Kidney (tissue), 14 donors: ENCODE measurements around the gene GABPB1. TPM values are rescaled to one million over a fixed set of nuclear protein-coding genes. Genes with fewer than 3 reads are reported as not detected.

Experiments used
- DNase-seq, 5 donors: peaks; one replicate each; pipeline ENCODE4 v3.0.0-alpha.2; 2013 to 2020
- FAIRE-seq: peaks from 2 replicates; lab custom pipeline; 2012; peaks lifted over from hg19 to GRCh38; lab: Jason Lieb, UNC
- H3K27ac ChIP-seq, 2 donors: one replicate each; pipeline ENCODE4 v1.7.0; 2013; ENCODE audit warnings: low read depth in 2 of 2, low read length in 2 of 2, inconsistent platforms in 1 of 2
- H3K27me3 ChIP-seq: one replicate; pipeline ENCODE4 v1.7.1; 2013; ENCODE audit warnings: low read length, inconsistent platforms; ENCODE audit not compliant: control insufficient read depth, insufficient read depth
- H3K36me3 ChIP-seq, 3 donors: one replicate each; pipeline versions ENCODE4 v1.7.0 to v1.7.1; 2013; ENCODE audit warnings: low read length in 3 of 3, control low read depth in 1 of 3, inconsistent platforms in 1 of 3; ENCODE audit not compliant: insufficient read depth in 3 of 3, control insufficient read depth in 2 of 3
- H3K4me1 ChIP-seq, 3 donors: one replicate each; pipeline versions ENCODE4 v1.7.0 to v1.7.1; 2013; ENCODE audit warnings: low read length in 3 of 3, inconsistent platforms in 1 of 3, low read depth in 1 of 3; ENCODE audit not compliant: control insufficient read depth in 2 of 3, insufficient read depth in 2 of 3
- H3K4me3 ChIP-seq, 3 donors: one replicate each; pipeline versions ENCODE4 v1.7.0 to v1.8.1; 2013; ENCODE audit warnings: low read length in 3 of 3, control low read depth in 1 of 3, inconsistent platforms in 1 of 3
- H3K9ac ChIP-seq, 3 donors: one replicate each; pipeline versions ENCODE4 v1.7.0 to v1.7.1; 2013; ENCODE audit warnings: low read length in 3 of 3, control low read depth in 1 of 3, inconsistent platforms in 1 of 3
- H3K9me3 ChIP-seq, 3 donors: one replicate each; pipeline versions ENCODE4 v1.7.0 to v1.7.1; 2013; ENCODE audit warnings: low read length in 3 of 3, control low read depth in 1 of 3, inconsistent platforms in 1 of 3; ENCODE audit not compliant: control insufficient read depth in 2 of 3, insufficient read depth in 1 of 3
- CTCF ChIP-seq: IDR thresholded peaks from 3 replicates; pipeline ENCODE4 v1.5.1; 2012; ENCODE audit warnings: mild to moderate bottlenecking, moderate library complexity, borderline replicate concordance; ENCODE audit not compliant: insufficient read depth; ENCODE audit errors: extremely low read depth
- intact Hi-C: fragments of 100-400 bp; cut with DNase I; formaldehyde crosslinking; loops from one replicate; pipeline ENCODE4 v1.11.1; 2022
- polyA plus RNA-seq: library from polyadenylated mRNA; stranded (reverse); fragments of 350-450 nt; fragmentation: Illumina TruSeq; extraction: RNeasy Lipid Tissue Mini Kit (QIAGEN cat#74804); gene quantifications from one replicate; pipeline ENCODE4 v1.2.3, GENCODE V29; 2014; ENCODE audit warnings: low read depth, low replicate concordance; ENCODE audit not compliant: insufficient read depth
- total RNA-seq: library from RNA; stranded (reverse); fragmentation: NEBNext Ultra II Directional; extraction: Animal tissue kit (Norgen Biotek cat#: 25700); gene quantifications from one replicate; pipeline ENCODE4 v1.2.1, GENCODE V29; 2021
- donor health status: control.
- donor health status: control.
- donor health status: control.
- donor health status: control.
- donor health status: control.
- donor health status: DM: yes; HTN: yes; CAD: no.
- donor health status: Normal renal cell carcinoma (clear cell type).

The GABPB1 gene
- total and polyA plus RNA-seq, 2 donors from 2014 or later = 6.2 to 20.6 TPM

- TF ChIP-seq CTCF = no peak
- DNase-seq (no peak), FAIRE-seq (no peak)
- Histone ChIP-seq H3K4me3 (no peak overlapping the region), H3K4me1 (no peaks in the 10 kb centered on the region), H3K36me3 (peaks cover 0 to 5% (median 0%) of the 10 kb centered on the region in 3 donors), H3K27ac (no peak overlapping the region), H3K9ac (no peak overlapping the region), H3K9me3 (no peaks in the 10 kb centered on the region), H3K27me3 (no peaks in the 10 kb centered on the region)
- intact Hi-C loops = no loop called here
Observed at GRCh38 chr15:50289749-50290148, 65.2 kb downstream of the GABPB1 start.

- intact Hi-C loops = no loop called here
- no peak overlapping the region for H3K9ac ChIP-seq
- no peak for DNase-seq
- no peak for FAIRE-seq
- no peak for TF ChIP-seq CTCF
- no peaks in the 10 kb centered on the region for H3K9me3 ChIP-seq
- no peak overlapping the region for H3K4me3 ChIP-seq
- no peaks in the 10 kb centered on the region for H3K4me1 ChIP-seq
- no peaks in the 10 kb centered on the region for H3K27me3 ChIP-seq
- peaks cover 0 to 5% (median 0%) of the 10 kb centered on the region in 3 donors for H3K36me3 ChIP-seq
- no peak overlapping the region for H3K27ac ChIP-seq
Observed at GRCh38 chr15:50287324-50288116, 67.5 kb downstream of the GABPB1 start.

GRCh38 chr15:50281427-50281826 lies 73.6 kb downstream of the GABPB1 start:
- Histone ChIP-seq H3K4me3 (no peak overlapping the region), H3K4me1 (no peaks in the 10 kb centered on the region), H3K27ac (no peak overlapping the region), H3K9ac (no peak overlapping the region), H3K9me3 (no peaks in the 10 kb centered on the region), H3K27me3 (no peaks in the 10 kb centered on the region), H3K36me3 (peaks cover 0 to 5% (median 0%) of the 10 kb centered on the region in 3 donors)
- FAIRE-seq (no peak), DNase-seq (no peak)
- intact Hi-C loops = no loop called here
- TF ChIP-seq CTCF = no peak

- Histone ChIP-seq H3K27me3 (no peaks in the 10 kb centered on the region), H3K4me1 (no peaks in the 10 kb centered on the region), H3K4me3 (no peak overlapping the region), H3K36me3 (peaks cover 0 to 3% (median 0%) of the 10 kb centered on the region in 3 donors), H3K9ac (no peak overlapping the region), H3K9me3 (no peaks in the 10 kb centered on the region), H3K27ac (no peak overlapping the region)
- intact Hi-C loops = no loop called here
- FAIRE-seq (no peak), DNase-seq (no peak)
- no peak for TF ChIP-seq CTCF
Observed at GRCh38 chr15:50280271-50280670, 74.7 kb downstream of the GABPB1 start.
